Glutamatergic neuron (in vitro differentiated cells): ENCODE measurements around the gene CDR2L. TPM values are rescaled to one million over a fixed set of nuclear protein-coding genes. Genes with fewer than 3 reads are reported as not detected.

Experiments
- DNase-seq: peaks from one replicate; pipeline ENCODE4 v3.0.0; 2022
- H3K27ac Mint-ChIP-seq: one replicate; pipeline ENCODE4 v1.8.0; 2020; ENCODE audit warnings: mild to moderate bottlenecking, mixed read lengths, inconsistent platforms; ENCODE audit not compliant: unreplicated experiment
- H3K27me3 Mint-ChIP-seq: one replicate; pipeline ENCODE4 v1.8.0; 2020; ENCODE audit warnings: mild to moderate bottlenecking, moderate library complexity, mixed read lengths, inconsistent platforms; ENCODE audit not compliant: unreplicated experiment
- H3K36me3 Mint-ChIP-seq: one replicate; pipeline ENCODE4 v1.8.0; 2020; ENCODE audit warnings: mild to moderate bottlenecking, mixed read lengths, inconsistent platforms; ENCODE audit not compliant: unreplicated experiment
- H3K4me1 Mint-ChIP-seq: one replicate; pipeline ENCODE4 v1.8.0; 2020; ENCODE audit warnings: mild to moderate bottlenecking, low read depth, mixed read lengths, inconsistent platforms; ENCODE audit not compliant: unreplicated experiment
- H3K4me3 Mint-ChIP-seq: one replicate; pipeline ENCODE4 v1.8.0; 2020; ENCODE audit warnings: mild to moderate bottlenecking, mixed read lengths, inconsistent platforms; ENCODE audit not compliant: unreplicated experiment
- H3K9me3 Mint-ChIP-seq: one replicate; pipeline ENCODE4 v1.8.0; 2020; ENCODE audit warnings: mild to moderate bottlenecking, moderate library complexity, mixed read lengths, inconsistent platforms; ENCODE audit not compliant: unreplicated experiment
- CTCF ChIP-seq: fragments of 200-600 bp; sonication (generic); IDR thresholded peaks from one replicate; pipeline ENCODE4 v1.5.0; 2021; ENCODE audit not compliant: partially characterized antibody, unreplicated experiment
- total RNA-seq: library from RNA; stranded (reverse); fragmentation: NEBNext Ultra II Directional; extraction: Animal tissue kit (Norgen Biotek cat#: 25700); gene quantifications from one replicate; pipeline ENCODE4 v1.2.1, GENCODE V29; 2021; ENCODE audit not compliant: unreplicated experiment

CDR2L gene
- total RNA-seq, 1 donor from 2014 or later = 59.4 TPM

DNA sequence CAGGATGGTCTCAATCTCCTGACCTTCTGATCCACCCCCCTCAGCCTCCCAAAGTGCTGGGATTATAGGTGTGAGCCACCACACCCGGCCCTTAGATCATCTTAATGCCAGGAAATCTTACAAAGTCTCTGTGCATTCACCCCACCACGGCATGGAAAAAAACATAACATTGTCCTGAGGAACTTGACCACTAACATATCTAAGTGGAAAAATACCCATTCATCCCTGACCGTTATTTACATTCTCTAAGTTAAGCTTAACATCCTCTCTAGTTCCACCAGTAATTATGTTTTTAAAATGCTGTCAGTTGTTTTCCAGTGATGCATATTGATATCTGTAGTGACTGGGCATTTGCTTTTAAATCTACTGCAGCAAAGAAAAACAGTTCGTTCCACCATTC is 11.5 kb upstream of the CDR2L start:
- H3K36me3 Mint-ChIP-seq = no peaks in the 10 kb centered on the region
- peaks cover 12% of the 10 kb centered on the region for H3K9me3 Mint-ChIP-seq
- H3K4me3 Mint-ChIP-seq = no peak overlapping the region
- TF ChIP-seq CTCF = no peak
- H3K4me1 Mint-ChIP-seq = no peaks in the 10 kb centered on the region
- DNase-seq = no peak
- no peak overlapping the region for H3K27ac Mint-ChIP-seq
- H3K27me3 Mint-ChIP-seq = peaks cover 9% of the 10 kb centered on the region

GRCh38 chr17:74977802-74978201 is 9.6 kb upstream of the CDR2L start:
- TF ChIP-seq CTCF = no peak
- Mint-ChIP-seq H3K4me1 (peaks cover 2% of the 10 kb centered on the region), H3K27ac (no peak overlapping the region), H3K36me3 (no peaks in the 10 kb centered on the region), H3K9me3 (peaks cover 19% of the 10 kb centered on the region), H3K4me3 (no peak overlapping the region), H3K27me3 (peaks cover 11% of the 10 kb centered on the region)
- DNase-seq = no peak

- peaks cover 17% of the 10 kb centered on the region for H3K9me3 Mint-ChIP-seq
- no peak for DNase-seq
- H3K27ac Mint-ChIP-seq = no peak overlapping the region
- H3K36me3 Mint-ChIP-seq = no peaks in the 10 kb centered on the region
- H3K27me3 Mint-ChIP-seq = peaks cover 7% of the 10 kb centered on the region
- H3K4me3 Mint-ChIP-seq = no peak overlapping the region
- peaks cover 2% of the 10 kb centered on the region for H3K4me1 Mint-ChIP-seq
- TF ChIP-seq CTCF = no peak
These were observed 9.2 kb upstream of the CDR2L start for GRCh38 chr17:74978240-74978639.

- Mint-ChIP-seq H3K27me3 (peaks cover 7% of the 10 kb centered on the region), H3K27ac (no peak overlapping the region), H3K36me3 (no peaks in the 10 kb centered on the region), H3K4me3 (no peak overlapping the region), H3K9me3 (peaks cover 17% of the 10 kb centered on the region), H3K4me1 (peaks cover 2% of the 10 kb centered on the region)
- no peak for TF ChIP-seq CTCF
- no peak for DNase-seq
These were observed 7.9 kb upstream of the CDR2L start for GRCh38 chr17:74979408-74980146.

GRCh38 chr17:74981318-74981978 is 6.0 kb upstream of the CDR2L start:
- Mint-ChIP-seq H3K9me3 (peaks cover 17% of the 10 kb centered on the region), H3K4me1 (peaks cover 2% of the 10 kb centered on the region), H3K27ac (peak overlapping the region; percentile 99), H3K4me3 (peak overlapping the region; percentile 84), H3K36me3 (no peaks in the 10 kb centered on the region), H3K27me3 (peaks cover 7% of the 10 kb centered on the region)
- TF ChIP-seq CTCF = no peak
- DNase-seq = no peak
